Measurements from ENCODE around the gene YPEL3.
A peak's percentile ranks its signal among the peaks of the same experiment; 100 is the strongest.
"Not testable (repeated sequence)": the region's sequence is repeated elsewhere in the genome, so short reads cannot be mapped to it uniquely, and the experiment has no call there.

The YPEL3 gene, protein sequence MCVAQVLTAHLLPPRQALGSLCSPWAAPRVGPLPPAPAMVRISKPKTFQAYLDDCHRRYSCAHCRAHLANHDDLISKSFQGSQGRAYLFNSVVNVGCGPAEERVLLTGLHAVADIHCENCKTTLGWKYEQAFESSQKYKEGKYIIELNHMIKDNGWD

DNA sequence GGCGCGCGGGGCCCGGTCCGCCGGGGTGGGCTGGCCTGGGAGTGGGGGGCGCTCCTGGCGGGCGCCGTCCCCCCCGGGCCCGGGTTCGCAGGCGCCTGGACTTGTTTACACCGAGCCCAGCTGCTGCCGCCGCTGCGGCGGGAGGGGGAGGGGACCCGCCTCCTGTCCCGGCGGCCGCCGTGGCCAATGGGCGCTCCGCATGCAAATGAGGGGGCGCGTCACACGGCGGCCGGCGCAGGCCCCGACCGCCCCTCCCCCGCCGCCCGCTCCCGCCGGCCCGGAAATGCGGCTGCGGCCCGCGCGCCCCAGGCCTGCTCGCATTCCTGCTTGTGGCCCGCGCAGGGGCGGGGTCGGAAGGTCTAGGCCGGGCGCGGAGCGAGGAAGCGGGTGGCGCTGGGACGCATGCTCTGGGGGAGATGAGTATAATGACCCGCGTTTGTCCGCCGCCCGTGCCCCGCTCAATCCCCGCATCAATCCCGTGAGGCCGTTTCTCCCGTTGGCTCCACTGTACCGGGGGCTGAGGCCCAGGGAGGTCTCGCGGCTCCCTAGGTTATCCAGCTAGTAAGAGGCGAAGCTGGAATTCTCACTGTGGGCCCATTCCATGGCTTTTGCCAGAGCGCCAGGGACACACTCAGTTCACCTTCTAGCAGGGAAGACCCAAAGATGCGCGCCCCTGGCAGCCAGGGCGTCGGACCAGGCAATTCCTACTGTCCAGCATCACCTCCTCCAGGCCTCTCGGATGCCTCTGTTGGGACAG lies at the start of gene YPEL3:
YPEL3 (minus strand) TSS at position 109 of the 757 bp plus-strand sequence. CDS start 731 bp downstream, outside the sequence.
- DNase-seq: peak; percentile 91

- DNase-seq: no peak
Observed at GRCh38 chr16:30145657-30146056, 49.6 kb upstream of the YPEL3 start.

- no peak for DNase-seq
Observed at GRCh38 chr16:30144917-30145316, 48.9 kb upstream of the YPEL3 start.

- no peak for DNase-seq
Observed at GRCh38 chr16:30144017-30144416, 48.0 kb upstream of the YPEL3 start.

GRCh38 chr16:30143347-30143702 lies 47.3 kb upstream of the YPEL3 start:
- no peak for DNase-seq

GRCh38 chr16:30142672-30143346 lies 46.8 kb upstream of the YPEL3 start:
- DNase-seq: no peak

DNA sequence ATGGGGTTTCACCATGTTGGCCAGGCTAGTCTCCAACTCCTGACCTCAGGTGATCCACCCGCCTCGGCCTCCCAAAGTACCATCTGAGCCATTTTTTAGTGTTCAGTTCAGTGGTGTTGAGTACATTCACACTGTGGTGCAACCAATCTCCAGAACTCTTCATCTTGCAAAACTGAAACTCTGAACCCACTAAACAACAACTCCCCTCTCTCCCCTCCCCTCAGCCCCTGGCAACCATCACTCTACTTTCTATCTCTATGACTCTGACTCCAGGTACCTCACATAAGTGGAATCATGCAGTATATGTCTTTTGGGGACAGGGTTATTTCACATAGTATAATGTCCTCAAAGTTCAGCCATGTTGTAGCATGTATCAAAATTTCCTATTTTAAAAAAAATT lies 45.7 kb upstream of the YPEL3 start:
- DNase-seq: no peak

DNA sequence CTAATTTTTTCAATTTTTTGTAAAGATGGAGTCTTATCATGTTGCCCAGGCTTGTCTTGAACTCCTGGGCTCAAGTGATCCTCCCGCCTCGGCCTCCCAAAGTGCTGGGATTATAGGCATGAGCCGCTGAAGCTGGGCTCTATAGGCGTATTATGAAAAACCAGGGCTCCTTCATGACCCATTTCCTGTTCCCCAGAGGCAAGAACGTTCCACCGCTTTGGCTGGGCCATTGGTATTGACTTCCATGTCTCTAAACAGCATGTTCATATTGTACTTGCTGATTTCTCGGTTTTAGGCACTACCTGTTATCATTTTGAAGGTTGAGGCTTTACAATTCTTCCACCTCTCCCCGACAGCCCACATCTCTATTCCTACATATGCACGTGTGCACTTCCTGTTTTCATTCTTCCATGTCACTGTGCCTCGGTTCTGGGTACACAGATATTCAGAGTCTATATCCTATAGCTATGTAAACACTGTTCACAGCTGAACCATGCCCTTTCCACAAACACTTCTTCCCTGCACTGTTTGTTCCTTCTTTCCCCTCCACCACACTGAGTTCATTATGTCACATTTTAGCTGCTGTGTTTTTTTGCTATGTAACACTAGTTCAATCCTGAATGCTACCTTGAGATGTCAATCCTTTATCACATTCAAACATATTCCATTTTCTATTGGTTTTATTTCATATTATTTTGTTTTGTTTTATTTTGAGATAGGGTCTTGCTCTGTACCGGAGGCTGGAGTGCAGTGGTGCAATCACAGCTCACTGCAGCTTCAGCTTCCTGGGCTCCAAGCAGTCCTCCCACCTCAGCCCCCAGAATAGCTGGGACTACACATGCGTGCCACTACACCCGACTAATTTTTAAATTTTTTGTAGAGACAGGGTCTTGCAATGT lies 43.8 kb upstream of the YPEL3 start:
- no peak for DNase-seq

DNA sequence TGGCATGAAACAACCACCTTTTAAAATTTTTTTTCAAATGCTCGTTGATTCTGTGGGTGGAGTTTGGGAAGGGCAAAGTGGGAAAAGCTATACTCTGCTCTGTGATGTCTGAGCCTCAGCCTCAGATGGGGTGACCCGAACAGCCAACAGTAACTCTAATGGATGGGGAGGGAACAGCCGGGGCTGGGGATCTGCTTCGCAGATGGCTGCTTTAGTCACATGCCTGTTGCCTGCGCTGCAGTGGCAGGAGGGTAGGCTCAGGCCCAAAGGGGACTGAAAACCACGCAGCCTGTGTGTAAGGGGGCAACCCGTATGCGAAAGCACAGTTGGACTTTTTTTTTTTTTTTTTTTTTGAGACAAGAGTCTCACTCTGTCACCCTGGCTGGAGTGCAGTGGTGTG lies 41.9 kb upstream of the YPEL3 start:
- DNase-seq: no peak

- no peak for DNase-seq
Observed at GRCh38 chr16:30136971-30137605, 41.1 kb upstream of the YPEL3 start.

DNA sequence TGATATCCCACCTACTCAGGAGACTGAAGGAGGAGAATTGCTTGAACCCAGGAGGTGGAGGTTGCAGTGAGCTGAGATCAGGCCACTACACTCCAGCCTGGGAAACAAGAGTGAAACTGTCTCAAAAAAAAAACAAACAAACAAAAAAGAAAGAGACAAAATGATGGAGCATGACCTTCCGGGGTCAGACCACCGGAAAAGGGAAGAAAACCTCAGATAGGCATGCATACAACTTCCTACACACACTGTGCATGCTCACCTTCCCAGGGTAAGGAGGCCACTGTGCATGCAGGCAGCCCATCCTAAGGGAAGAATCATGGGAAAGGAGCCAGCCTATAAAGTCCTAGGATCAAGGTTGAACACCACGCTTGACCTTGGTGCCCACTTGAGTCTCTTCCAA lies 36.6 kb upstream of the YPEL3 start:
- DNase-seq: no peak

- no peak for DNase-seq
Observed at GRCh38 chr16:30131869-30132475, 36.0 kb upstream of the YPEL3 start.

DNA sequence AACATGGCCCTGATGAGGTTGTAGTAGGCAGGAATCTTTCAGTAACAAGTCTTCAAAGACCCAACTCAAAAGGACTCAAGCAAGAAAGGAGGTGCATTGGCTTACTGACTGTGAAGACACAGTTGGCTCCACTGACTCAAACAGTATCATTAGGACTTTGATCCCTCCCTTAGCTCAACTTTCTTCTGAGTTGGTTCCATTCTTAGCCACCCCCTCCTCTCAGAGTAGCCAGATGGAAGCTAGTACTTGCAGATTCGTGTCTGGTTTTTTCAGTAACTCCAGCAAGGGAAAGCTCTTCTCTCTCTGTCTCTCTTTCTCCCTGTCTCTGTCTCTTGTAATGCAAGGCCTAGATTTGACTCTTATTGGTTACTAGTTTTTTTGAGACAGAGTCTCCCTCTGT lies 32.0 kb upstream of the YPEL3 start:
- DNase-seq: no peak

- not testable (repeated sequence) for DNase-seq
Observed at GRCh38 chr16:30125690-30126089, 29.7 kb upstream of the YPEL3 start.

- DNase-seq: no peak
Observed at GRCh38 chr16:30124985-30125379, 29.0 kb upstream of the YPEL3 start.

DNA sequence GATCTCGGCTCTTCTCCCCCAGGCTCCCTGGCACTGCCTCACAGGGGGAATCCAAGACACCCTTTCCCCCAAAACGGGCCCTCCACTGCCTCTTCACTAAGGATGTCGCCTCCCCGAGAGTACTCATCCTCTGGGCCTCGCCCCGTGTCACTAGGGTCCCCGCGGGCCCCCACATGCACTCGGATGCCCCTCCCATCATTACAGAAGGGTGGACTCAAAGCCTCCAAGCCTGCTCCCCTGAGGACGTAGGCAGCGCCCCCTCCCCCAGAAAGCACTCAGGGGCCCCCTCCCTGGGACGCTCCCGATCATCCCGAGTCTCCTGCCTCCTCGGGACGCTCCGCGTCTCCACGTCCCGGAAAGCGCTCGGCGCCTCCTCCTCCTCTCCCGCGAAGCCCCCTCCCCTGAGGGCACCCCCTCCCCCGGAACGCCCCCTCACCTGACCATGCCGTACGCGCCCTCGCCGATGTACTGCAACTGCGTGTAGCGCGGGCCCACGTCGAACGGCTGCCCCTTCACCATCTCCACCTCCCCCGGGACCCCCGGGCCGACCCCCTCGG lies 26.7 kb upstream of the YPEL3 start:
- DNase-seq: peak; percentile 36

DNA sequence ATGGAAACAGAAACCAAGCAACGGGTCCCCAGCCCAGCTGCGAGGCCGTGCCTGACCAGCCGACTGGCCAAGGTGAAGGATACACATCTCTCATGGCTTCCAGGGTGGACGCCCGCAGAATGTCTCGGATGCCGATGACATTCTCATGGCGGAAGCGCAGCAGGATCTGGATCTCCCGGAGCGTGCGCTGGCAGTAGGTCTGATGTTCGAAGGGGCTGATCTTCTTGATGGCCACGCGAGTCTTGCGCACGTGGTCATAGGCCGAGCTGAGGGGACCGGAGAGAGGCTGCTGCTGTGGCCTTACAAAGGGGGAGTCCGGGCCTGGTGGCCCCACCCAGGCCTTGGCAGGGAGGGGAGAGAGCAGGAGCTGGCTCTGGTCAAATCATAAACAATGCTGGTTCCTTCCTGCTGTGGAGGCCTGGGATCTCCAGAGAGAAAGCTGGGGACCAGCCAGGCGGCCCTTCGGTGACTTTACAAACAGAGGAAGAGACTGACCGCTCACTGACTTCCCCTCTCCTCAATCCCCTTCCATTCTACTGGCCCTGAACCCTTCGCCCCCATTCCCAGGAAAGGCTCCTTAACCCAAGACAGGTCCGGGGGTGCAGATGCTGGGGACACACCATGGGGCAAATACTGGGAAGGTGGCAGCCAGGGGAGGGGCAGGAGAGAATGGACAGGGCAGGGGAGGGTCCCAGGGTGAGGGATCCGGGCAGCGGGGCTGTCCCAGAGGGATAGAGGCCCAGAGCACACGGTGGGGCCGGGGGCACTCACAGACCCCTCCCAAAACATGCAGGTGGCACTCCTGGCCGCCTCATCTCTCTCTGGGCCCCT lies 25.9 kb upstream of the YPEL3 start:
- DNase-seq: no peak

GRCh38 chr16:30120340-30121105 lies 24.5 kb upstream of the YPEL3 start:
- DNase-seq: no peak

GRCh38 chr16:30119428-30119827 lies 23.4 kb upstream of the YPEL3 start:
- no peak for DNase-seq

- no peak for DNase-seq
Observed at GRCh38 chr16:30117768-30118167, 21.8 kb upstream of the YPEL3 start.

Measured in GDM1 (cell line).